Measurements from ENCODE around the gene BCL11B. TPM values are rescaled to one million over a fixed set of nuclear protein-coding genes. Genes with fewer than 3 reads are reported as not detected.

Gene BCL11B
- total RNA-seq, 2 experiments from 2014 or later = 68.6 to 70.6 TPM

- ATAC-seq = peak; percentile 15
- peak overlapping the region; percentile 71 for H3K4me3 Mint-ChIP-seq
- peaks cover 97% of the 10 kb centered on the region for H3K4me1 Mint-ChIP-seq (ENCODE audit: low read depth)
- no peaks in the 10 kb centered on the region for H3K27me3 Mint-ChIP-seq (ENCODE audit: low read depth)
- POLR2A ChIA-PET = interaction anchor here (0.6 to 1.3 kb wide), 4 partner anchors 18 to 59 kb away, joined by 3 to 4 read pairs (median 4); partner anchors contain the start of gene BCL11B
- DNase-seq = no peak
- H3K36me3 Mint-ChIP-seq (ENCODE audit: low read depth) = peaks cover 57% of the 10 kb centered on the region
- peak overlapping the region; percentile 91 for H3K27ac Mint-ChIP-seq
- H3K9me3 Mint-ChIP-seq (ENCODE audit: insufficient read depth) = no peaks in the 10 kb centered on the region
- CTCF ChIA-PET = interaction anchor here (0.7 to 4.4 kb wide), 5 partner anchors 11 to 932 kb away, joined by 3 to 28 read pairs (median 4); no protein-coding TSS in a partner anchor
Measured at GRCh38 chr14:99213101-99213500, 58.9 kb downstream of the BCL11B start.

- Mint-ChIP-seq H3K4me3 (peak overlapping the region; percentile 71), H3K27ac (peak overlapping the region; percentile 91), H3K4me1 (ENCODE audit: low read depth) (peaks cover 100% of the 10 kb centered on the region), H3K36me3 (ENCODE audit: low read depth) (peaks cover 62% of the 10 kb centered on the region), H3K9me3 (ENCODE audit: insufficient read depth) (no peaks in the 10 kb centered on the region), H3K27me3 (ENCODE audit: low read depth) (no peaks in the 10 kb centered on the region)
- ChIA-PET CTCF (interaction anchor here (1.0 to 4.4 kb wide), 2 partner anchors 13 to 18 kb away, joined by 5 to 28 read pairs; no protein-coding TSS in a partner anchor), POLR2A (interaction anchor here (1.3 kb wide), 1 partner anchor 59 kb away, joined by 4 read pairs; the partner anchor contains the start of gene BCL11B)
- DNase-seq = no peak
- peak; percentile 29 for ATAC-seq
Measured at GRCh38 chr14:99212646-99213045, 59.4 kb downstream of the BCL11B start.

- Mint-ChIP-seq H3K27me3 (ENCODE audit: low read depth) (no peaks in the 10 kb centered on the region), H3K36me3 (ENCODE audit: low read depth) (peaks cover 66% of the 10 kb centered on the region), H3K4me3 (peak overlapping the region; percentile 71), H3K4me1 (ENCODE audit: low read depth) (peaks cover 100% of the 10 kb centered on the region), H3K9me3 (ENCODE audit: insufficient read depth) (no peaks in the 10 kb centered on the region), H3K27ac (peak overlapping the region; percentile 91)
- CTCF ChIA-PET = no interaction called here
- POLR2A ChIA-PET = interaction anchor here (1.3 kb wide), 1 partner anchor 60 kb away, joined by 4 read pairs; the partner anchor contains the start of gene BCL11B
- DNase-seq (no peak), ATAC-seq (no peak)
Measured at GRCh38 chr14:99212199-99212598, 59.8 kb downstream of the BCL11B start.

GRCh38 chr14:99211410-99211809 lies 60.6 kb downstream of the BCL11B start:
- H3K4me1 Mint-ChIP-seq (ENCODE audit: low read depth) = peaks cover 100% of the 10 kb centered on the region
- DNase-seq (no peak), ATAC-seq (no peak)
- H3K27me3 Mint-ChIP-seq (ENCODE audit: low read depth) = no peaks in the 10 kb centered on the region
- CTCF ChIA-PET = no interaction called here
- POLR2A ChIA-PET = no interaction called here
- H3K27ac Mint-ChIP-seq = peak overlapping the region; percentile 91
- peaks cover 65% of the 10 kb centered on the region for H3K36me3 Mint-ChIP-seq (ENCODE audit: low read depth)
- H3K9me3 Mint-ChIP-seq (ENCODE audit: insufficient read depth) = no peaks in the 10 kb centered on the region
- peak overlapping the region; percentile 2 for H3K4me3 Mint-ChIP-seq

GRCh38 chr14:99210333-99210732 lies 61.7 kb downstream of the BCL11B start:
- Mint-ChIP-seq H3K27me3 (ENCODE audit: low read depth) (no peaks in the 10 kb centered on the region), H3K27ac (peak overlapping the region; percentile 89), H3K4me3 (peak overlapping the region; percentile 41), H3K9me3 (ENCODE audit: insufficient read depth) (no peaks in the 10 kb centered on the region), H3K4me1 (ENCODE audit: low read depth) (peaks cover 100% of the 10 kb centered on the region), H3K36me3 (ENCODE audit: low read depth) (peaks cover 69% of the 10 kb centered on the region)
- ATAC-seq (no peak), DNase-seq (no peak)
- CTCF ChIA-PET = interaction anchor here (0.8 kb wide), 1 partner anchor 8 kb away, joined by 3 read pairs; no protein-coding TSS in a partner anchor
- POLR2A ChIA-PET = interaction anchor here (1.0 kb wide), 1 partner anchor 16 kb away, joined by 3 read pairs; no protein-coding TSS in a partner anchor

GRCh38 chr14:99209409-99209808 lies 62.6 kb downstream of the BCL11B start:
- peaks cover 100% of the 10 kb centered on the region for H3K4me1 Mint-ChIP-seq (ENCODE audit: low read depth)
- ChIA-PET CTCF (interaction anchor here (1.1 to 1.3 kb wide), 3 partner anchors 9 to 17 kb away, joined by 3 to 4 read pairs (median 3); no protein-coding TSS in a partner anchor), POLR2A (interaction anchor here (1.8 kb wide), 1 partner anchor 58 kb away, joined by 4 read pairs; no protein-coding TSS in a partner anchor)
- peaks cover 76% of the 10 kb centered on the region for H3K36me3 Mint-ChIP-seq (ENCODE audit: low read depth)
- H3K27ac Mint-ChIP-seq = peak overlapping the region; percentile 89
- ATAC-seq = no peak
- H3K27me3 Mint-ChIP-seq (ENCODE audit: low read depth) = no peaks in the 10 kb centered on the region
- H3K9me3 Mint-ChIP-seq (ENCODE audit: insufficient read depth) = no peaks in the 10 kb centered on the region
- H3K4me3 Mint-ChIP-seq = peak overlapping the region; percentile 41
- DNase-seq = no peak

- CTCF ChIA-PET = interaction anchor here (0.9 to 1.2 kb wide), 4 partner anchors 19 to 208 kb away, joined by 3 to 4 read pairs (median 4); no protein-coding TSS in a partner anchor
- Mint-ChIP-seq H3K4me3 (no peak overlapping the region), H3K27me3 (ENCODE audit: low read depth) (no peaks in the 10 kb centered on the region), H3K4me1 (ENCODE audit: low read depth) (peaks cover 100% of the 10 kb centered on the region), H3K9me3 (ENCODE audit: insufficient read depth) (no peaks in the 10 kb centered on the region), H3K27ac (peak overlapping the region; percentile 82), H3K36me3 (ENCODE audit: low read depth) (peaks cover 78% of the 10 kb centered on the region)
- DNase-seq (no peak), ATAC-seq (no peak)
- POLR2A ChIA-PET = interaction anchor here (0.6 to 1.8 kb wide), 3 partner anchors 40 to 63 kb away, joined by 3 to 4 read pairs (median 3); no protein-coding TSS in a partner anchor
Measured at GRCh38 chr14:99208318-99208717, 63.7 kb downstream of the BCL11B start.

- ChIA-PET CTCF (interaction anchor here (1.0 to 1.2 kb wide), 5 partner anchors 11 to 209 kb away, joined by 3 to 6 read pairs (median 4); no protein-coding TSS in a partner anchor), POLR2A (interaction anchor here (0.6 to 1.4 kb wide), 3 partner anchors 19 to 64 kb away, joined by 3 to 7 read pairs (median 6); no protein-coding TSS in a partner anchor)
- Mint-ChIP-seq H3K4me3 (no peak overlapping the region), H3K9me3 (ENCODE audit: insufficient read depth) (no peaks in the 10 kb centered on the region), H3K4me1 (ENCODE audit: low read depth) (peaks cover 100% of the 10 kb centered on the region), H3K27me3 (ENCODE audit: low read depth) (no peaks in the 10 kb centered on the region), H3K27ac (peak overlapping the region; percentile 82), H3K36me3 (ENCODE audit: low read depth) (peaks cover 77% of the 10 kb centered on the region)
- ATAC-seq = no peak
- DNase-seq = no peak
Measured at GRCh38 chr14:99207456-99207855, 64.5 kb downstream of the BCL11B start.

GRCh38 chr14:99206090-99206489 lies 65.9 kb downstream of the BCL11B start:
- Mint-ChIP-seq H3K27me3 (ENCODE audit: low read depth) (no peaks in the 10 kb centered on the region), H3K4me3 (peak overlapping the region; percentile 49), H3K36me3 (ENCODE audit: low read depth) (peaks cover 72% of the 10 kb centered on the region), H3K9me3 (ENCODE audit: insufficient read depth) (no peaks in the 10 kb centered on the region), H3K4me1 (ENCODE audit: low read depth) (peaks cover 100% of the 10 kb centered on the region), H3K27ac (peak overlapping the region; percentile 82)
- DNase-seq = no peak
- no peak for ATAC-seq
- ChIA-PET CTCF (interaction anchor here (1.3 kb wide), 1 partner anchor 9 kb away, joined by 4 read pairs; no protein-coding TSS in a partner anchor), POLR2A (interaction anchor here (0.8 kb wide), 1 partner anchor 10 kb away, joined by 3 read pairs; no protein-coding TSS in a partner anchor)

- Mint-ChIP-seq H3K4me1 (ENCODE audit: low read depth) (peaks cover 99% of the 10 kb centered on the region), H3K27me3 (ENCODE audit: low read depth) (no peaks in the 10 kb centered on the region), H3K9me3 (ENCODE audit: insufficient read depth) (no peaks in the 10 kb centered on the region), H3K27ac (peak overlapping the region; percentile 82), H3K36me3 (ENCODE audit: low read depth) (peaks cover 73% of the 10 kb centered on the region), H3K4me3 (peak overlapping the region; percentile 49)
- CTCF ChIA-PET = interaction anchor here (1.1 to 1.3 kb wide), 4 partner anchors 8 to 1747 kb away, joined by 3 to 9 read pairs (median 4); no protein-coding TSS in a partner anchor
- POLR2A ChIA-PET = interaction anchor here (2.0 kb wide), 1 partner anchor 10 kb away, joined by 5 read pairs; no protein-coding TSS in a partner anchor
- ATAC-seq = peak; percentile 16
- DNase-seq = no peak
Measured at GRCh38 chr14:99205086-99205688, 66.8 kb downstream of the BCL11B start.

GRCh38 chr14:99203801-99204200 lies 68.2 kb downstream of the BCL11B start:
- no peaks in the 10 kb centered on the region for H3K27me3 Mint-ChIP-seq (ENCODE audit: low read depth)

More at GRCh38 chr14:99203801-99204200, 68.2 kb downstream of the BCL11B start:
- POLR2A ChIA-PET = interaction anchor here (0.7 to 2.0 kb wide), 5 partner anchors 9 to 64 kb away, joined by 3 to 5 read pairs (median 4); no protein-coding TSS in a partner anchor
- Mint-ChIP-seq H3K4me3 (no peak overlapping the region), H3K36me3 (ENCODE audit: low read depth) (peaks cover 80% of the 10 kb centered on the region), H3K27ac (peak overlapping the region; percentile 82), H3K4me1 (ENCODE audit: low read depth) (peaks cover 98% of the 10 kb centered on the region), H3K9me3 (ENCODE audit: insufficient read depth) (no peaks in the 10 kb centered on the region)
- no peak for DNase-seq
- no peak for ATAC-seq
- CTCF ChIA-PET = interaction anchor here (1.2 to 3.9 kb wide), 5 partner anchors 10 to 63 kb away, joined by 4 to 13 read pairs (median 9); no protein-coding TSS in a partner anchor
